ENCODE measurements around the gene HHATL. TPM values are rescaled to one million over a fixed set of nuclear protein-coding genes. Genes with fewer than 3 reads are reported as not detected.

The HHATL gene
- total RNA-seq, 4 donors from 2014 or later, result 2.3 TPM; not detected in 3

GRCh38 chr3:42688487-42689420, 13.8 kb downstream of the HHATL start:
- Histone ChIP-seq H3K9me3 (no peaks in the 10 kb centered on the region), H3K27me3 (peaks cover 8% of the 10 kb centered on the region), H3K4me3 (no peak overlapping the region), H3K27ac (no peak overlapping the region), H3K36me3 (no peaks in the 10 kb centered on the region), H3K4me1 (peaks cover 21% of the 10 kb centered on the region)
- WGBS, result 94% methylated on average over 19 of the region's 22 CpGs
- DNase-seq (ENCODE audit: low spot score in 2 of 2), result peak in 1 of 2 donors; percentile 47
- TF ChIP-seq EP300 (IDR thresholded peaks at IDR 0.05) (no peak), POLR2AphosphoS5 (IDR thresholded peaks at IDR 0.05) (no peak), POLR2A (IDR thresholded peaks at IDR 0.05) (no peak)
- TF ChIP-seq, protein P1, sequence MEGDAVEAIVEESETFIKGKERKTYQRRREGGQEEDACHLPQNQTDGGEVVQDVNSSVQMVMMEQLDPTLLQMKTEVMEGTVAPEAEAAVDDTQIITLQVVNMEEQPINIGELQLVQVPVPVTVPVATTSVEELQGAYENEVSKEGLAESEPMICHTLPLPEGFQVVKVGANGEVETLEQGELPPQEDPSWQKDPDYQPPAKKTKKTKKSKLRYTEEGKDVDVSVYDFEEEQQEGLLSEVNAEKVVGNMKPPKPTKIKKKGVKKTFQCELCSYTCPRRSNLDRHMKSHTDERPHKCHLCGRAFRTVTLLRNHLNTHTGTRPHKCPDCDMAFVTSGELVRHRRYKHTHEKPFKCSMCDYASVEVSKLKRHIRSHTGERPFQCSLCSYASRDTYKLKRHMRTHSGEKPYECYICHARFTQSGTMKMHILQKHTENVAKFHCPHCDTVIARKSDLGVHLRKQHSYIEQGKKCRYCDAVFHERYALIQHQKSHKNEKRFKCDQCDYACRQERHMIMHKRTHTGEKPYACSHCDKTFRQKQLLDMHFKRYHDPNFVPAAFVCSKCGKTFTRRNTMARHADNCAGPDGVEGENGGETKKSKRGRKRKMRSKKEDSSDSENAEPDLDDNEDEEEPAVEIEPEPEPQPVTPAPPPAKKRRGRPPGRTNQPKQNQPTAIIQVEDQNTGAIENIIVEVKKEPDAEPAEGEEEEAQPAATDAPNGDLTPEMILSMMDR (IDR thresholded peaks at IDR 0.05), result no peak

DNA sequence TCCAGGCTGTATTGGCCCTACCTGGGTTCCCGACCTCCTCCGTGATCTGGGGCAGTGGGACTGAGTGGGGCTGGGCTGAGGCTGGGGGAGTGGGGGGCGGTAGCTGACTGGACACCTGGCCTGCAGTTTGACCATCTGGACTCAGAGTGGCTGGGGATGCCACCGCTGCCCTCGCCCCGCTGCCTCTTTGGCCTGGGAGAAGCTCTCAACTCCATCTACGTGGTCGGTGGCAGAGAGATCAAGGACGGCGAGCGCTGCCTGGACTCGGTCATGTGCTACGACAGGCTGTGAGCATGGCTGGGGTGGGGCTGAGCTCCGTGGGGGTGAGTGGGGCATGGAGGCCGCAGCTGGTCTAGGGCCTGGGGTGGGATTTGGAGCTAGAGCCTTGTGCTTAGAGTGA, 14.6 kb downstream of the HHATL start:
- H3K4me1 ChIP-seq, result peaks cover 26% of the 10 kb centered on the region
- no peak for TF ChIP-seq POLR2AphosphoS5 (IDR thresholded peaks at IDR 0.05)
- no peak for TF ChIP-seq EP300 (IDR thresholded peaks at IDR 0.05)
- TF ChIP-seq, protein P1 (IDR thresholded peaks at IDR 0.05), result no peak
- no peak for TF ChIP-seq POLR2A (IDR thresholded peaks at IDR 0.05)
- H3K9me3 ChIP-seq, result no peaks in the 10 kb centered on the region
- no peak overlapping the region for H3K27ac ChIP-seq
- H3K27me3 ChIP-seq, result peaks cover 8% of the 10 kb centered on the region
- 88% methylated on average over 14 of the region's 15 CpGs for WGBS
- H3K4me3 ChIP-seq, result no peak overlapping the region
- peak in 1 of 2 donors; percentile 61 for DNase-seq (ENCODE audit: low spot score in 2 of 2)
- no peaks in the 10 kb centered on the region for H3K36me3 ChIP-seq

GRCh38 chr3:42686832-42687650, 15.6 kb downstream of the HHATL start:
- WGBS, result 77% methylated on average over 7 of the region's 7 CpGs
- H3K27me3 ChIP-seq, result peaks cover 8% of the 10 kb centered on the region
- DNase-seq (ENCODE audit: low spot score in 2 of 2), result peak in 1 of 2 donors; percentile 43
- no peak overlapping the region for H3K27ac ChIP-seq
- peaks cover 26% of the 10 kb centered on the region for H3K4me1 ChIP-seq
- no peaks in the 10 kb centered on the region for H3K9me3 ChIP-seq
- TF ChIP-seq EP300 (IDR thresholded peaks at IDR 0.05) (no peak), POLR2AphosphoS5 (IDR thresholded peaks at IDR 0.05) (no peak), POLR2A (IDR thresholded peaks at IDR 0.05) (no peak)
- TF ChIP-seq, protein P1 (IDR thresholded peaks at IDR 0.05), result no peak
- no peak overlapping the region for H3K4me3 ChIP-seq
- no peaks in the 10 kb centered on the region for H3K36me3 ChIP-seq

- 55% methylated on average over 45 of the region's 80 CpGs for WGBS
- Histone ChIP-seq H3K27ac (no peak overlapping the region), H3K4me3 (peak overlapping the region; percentile 28), H3K4me1 (peaks cover 26% of the 10 kb centered on the region), H3K27me3 (peaks cover 8% of the 10 kb centered on the region), H3K9me3 (no peaks in the 10 kb centered on the region), H3K36me3 (no peaks in the 10 kb centered on the region)
- DNase-seq (ENCODE audit: low spot score in 2 of 2), result peak in 1 of 2 donors; percentile 51
- TF ChIP-seq EP300 (IDR thresholded peaks at IDR 0.05) (no peak), POLR2AphosphoS5 (IDR thresholded peaks at IDR 0.05) (no peak), POLR2A (IDR thresholded peaks at IDR 0.05) (no peak)
- TF ChIP-seq, protein P1 (IDR thresholded peaks at IDR 0.05), result no peak
Measured at GRCh38 chr3:42685891-42686820, 16.4 kb downstream of the HHATL start.

All from suprapubic skin (tissue), 4 donors.